ENCODE results near the gene FRMD3.

DNA sequence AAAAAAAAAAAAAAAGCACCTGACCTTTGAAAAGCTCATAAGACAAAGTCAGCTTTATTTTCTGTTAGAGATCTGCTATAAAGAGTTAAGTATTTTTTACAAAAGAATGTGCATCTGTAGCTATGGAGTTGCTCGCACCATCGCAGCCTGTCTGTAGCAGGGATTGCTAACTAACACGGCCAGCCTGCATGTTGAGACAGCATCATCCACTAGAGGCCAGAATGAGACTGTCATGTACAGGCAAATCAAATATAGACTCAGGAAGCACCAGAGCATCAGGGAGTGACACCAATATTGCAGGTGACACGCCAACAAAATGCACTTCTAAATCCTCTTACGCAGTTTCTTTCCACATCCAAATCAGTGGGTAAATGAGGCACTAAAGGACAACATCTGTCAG lies 339.0 kb downstream of the FRMD3 start:
- TF ChIP-seq CTCF (IDR thresholded peaks at IDR 0.05), result peak; percentile 19 to 88 (median 81)
- TF ChIP-seq POLR2A (IDR thresholded peaks at IDR 0.05), result no peak

Measured in body of pancreas (tissue), 4 donors.